ENCODE measurements around the gene MEMO1.
A peak's percentile ranks its signal among the peaks of the same experiment; 100 is the strongest.
"Not testable (repeated sequence)": the region's sequence is repeated elsewhere in the genome, so short reads cannot be mapped to it uniquely, and the experiment has no call there.

The MEMO1 gene

DNA sequence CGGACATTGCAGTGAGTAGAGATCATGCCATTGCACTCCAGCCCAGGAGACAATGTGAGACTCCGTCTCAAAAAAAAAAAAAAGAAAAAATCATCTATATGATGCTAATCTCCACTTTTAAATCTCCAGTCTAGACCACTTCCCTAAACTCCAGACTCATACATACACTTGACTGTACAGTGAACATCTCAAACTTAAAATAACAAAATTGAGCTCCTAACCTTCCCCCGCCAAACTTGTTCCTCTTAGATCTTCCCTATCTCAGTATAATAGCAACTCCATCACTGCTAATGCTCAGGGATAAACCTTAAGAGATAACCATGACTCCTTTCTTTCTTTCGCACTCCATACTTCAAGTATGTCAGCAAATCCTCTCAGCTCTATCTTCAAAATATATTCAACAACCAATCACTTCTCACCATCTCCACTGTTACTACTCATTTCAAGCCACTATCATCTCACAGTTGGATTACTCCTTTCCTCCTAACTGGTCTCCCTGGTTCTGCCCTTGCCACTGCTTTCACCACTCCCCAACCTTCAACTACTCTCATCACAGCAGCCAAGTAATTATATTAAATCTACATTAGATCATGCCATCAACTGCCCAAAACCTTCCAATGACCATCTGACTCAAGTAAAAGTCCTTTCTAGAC is 12.0 kb downstream of the MEMO1 start:
- no peak for DNase-seq (ENCODE audit: low spot score)

DNA sequence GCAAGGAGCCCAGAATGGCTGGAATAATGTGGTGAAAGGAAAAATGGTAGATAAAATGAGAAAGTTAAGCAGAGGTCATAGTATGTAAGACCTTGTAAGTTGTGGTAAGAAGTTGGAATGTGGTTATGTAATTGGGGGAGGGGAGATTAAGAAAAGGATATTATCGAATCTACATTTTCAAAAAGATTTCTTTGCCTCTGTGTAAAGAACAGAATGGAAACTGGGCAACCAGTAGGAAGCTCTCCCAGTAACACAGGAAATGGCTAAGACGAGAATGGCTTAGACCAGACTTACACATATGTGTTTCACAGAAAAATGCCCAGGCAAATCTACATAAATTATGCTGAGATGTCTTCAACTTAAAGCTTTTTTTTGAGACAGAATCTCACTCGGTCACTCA is 13.2 kb downstream of the MEMO1 start:
- no peak for DNase-seq (ENCODE audit: low spot score)

DNA sequence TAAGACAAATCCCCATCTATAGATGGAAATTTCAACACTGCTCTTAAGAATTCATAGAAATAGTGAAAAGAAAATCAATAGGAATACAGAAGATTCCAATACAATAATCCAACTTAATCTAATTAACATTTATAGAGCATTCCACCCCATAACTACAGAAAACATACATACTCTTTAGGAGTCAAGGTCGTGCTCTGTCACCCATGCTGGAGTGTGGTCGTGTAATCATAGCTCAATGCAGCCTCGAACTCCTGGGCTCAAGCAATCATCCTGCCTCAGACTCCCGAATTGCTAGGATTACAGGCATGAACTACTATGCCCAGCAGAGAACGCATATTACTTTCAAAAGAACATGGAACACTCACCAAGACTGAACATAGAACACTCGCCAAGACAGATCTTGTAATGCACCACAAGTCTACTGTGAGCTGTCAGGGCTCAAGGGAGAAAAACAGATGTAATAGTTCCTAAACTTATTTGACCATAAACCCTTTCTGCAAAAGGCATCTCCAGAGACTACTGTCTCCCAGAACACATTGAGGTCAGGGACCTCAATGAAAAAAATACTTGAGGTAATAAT is 14.1 kb downstream of the MEMO1 start:
- no peak for DNase-seq (ENCODE audit: low spot score)

DNA sequence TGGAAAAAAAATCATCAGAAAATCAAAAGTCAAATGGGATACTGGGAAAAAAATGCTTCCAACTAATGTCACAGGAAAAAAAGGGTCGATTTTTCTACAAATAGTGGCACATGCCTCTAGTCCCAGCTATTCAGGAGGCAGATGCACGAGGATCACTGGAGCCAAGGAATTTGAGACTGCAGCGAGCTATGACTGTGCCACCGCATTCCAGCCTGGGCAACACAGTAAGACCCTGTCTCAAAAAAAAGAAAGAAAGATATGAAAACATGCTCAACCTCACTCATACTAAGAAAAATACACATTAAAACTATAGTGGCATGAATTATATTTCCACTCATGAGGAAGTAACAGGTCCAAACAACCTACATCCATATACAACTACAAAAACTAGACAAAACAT is 17.9 kb downstream of the MEMO1 start:
- no peak for DNase-seq (ENCODE audit: low spot score)

DNA sequence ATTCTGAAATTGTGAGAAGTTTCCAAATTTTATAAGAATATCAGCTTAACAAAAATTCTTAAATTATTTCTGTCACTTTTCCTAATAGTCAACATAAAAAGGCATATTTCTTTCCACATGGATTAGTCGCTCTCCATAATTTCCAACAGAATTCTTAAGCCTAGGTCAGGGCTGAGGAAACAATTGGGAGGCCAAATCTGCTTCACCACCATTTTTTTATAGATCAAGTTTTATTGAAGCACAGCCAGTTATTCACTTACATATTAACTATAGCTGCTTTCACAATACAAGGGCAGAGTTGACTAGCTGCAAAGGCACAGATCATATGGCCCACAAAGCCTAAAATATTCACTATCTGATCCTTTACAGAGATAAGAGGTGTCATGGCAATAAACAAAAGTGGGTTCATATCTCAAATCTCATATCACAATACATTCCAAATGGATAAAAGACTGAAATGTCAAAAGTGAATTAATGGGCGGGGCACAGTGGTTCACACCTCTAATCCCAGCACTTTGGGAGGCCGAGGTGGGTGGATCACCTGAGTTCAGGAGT is 18.7 kb downstream of the MEMO1 start:
- DNase-seq (ENCODE audit: low spot score), result no peak

DNA sequence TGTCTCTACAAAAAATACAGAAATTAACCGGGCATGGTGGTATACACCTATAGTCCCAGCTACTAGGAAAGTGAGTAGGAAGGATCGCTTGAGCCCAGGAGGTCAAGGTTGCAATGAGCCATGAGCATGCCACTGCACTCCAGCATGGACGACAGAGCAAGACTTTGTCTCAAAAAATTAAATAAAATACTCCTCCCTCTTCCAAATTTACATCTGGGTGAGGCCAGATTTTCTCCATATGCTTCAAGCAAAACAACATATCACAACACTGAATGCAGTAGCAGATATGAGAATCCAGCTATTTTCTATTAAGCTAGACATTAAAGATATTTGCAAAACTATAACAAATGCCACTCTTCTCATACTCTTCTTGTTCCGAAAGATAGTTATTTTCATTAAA is 20.9 kb downstream of the MEMO1 start:
- no peak for DNase-seq (ENCODE audit: low spot score)

DNA sequence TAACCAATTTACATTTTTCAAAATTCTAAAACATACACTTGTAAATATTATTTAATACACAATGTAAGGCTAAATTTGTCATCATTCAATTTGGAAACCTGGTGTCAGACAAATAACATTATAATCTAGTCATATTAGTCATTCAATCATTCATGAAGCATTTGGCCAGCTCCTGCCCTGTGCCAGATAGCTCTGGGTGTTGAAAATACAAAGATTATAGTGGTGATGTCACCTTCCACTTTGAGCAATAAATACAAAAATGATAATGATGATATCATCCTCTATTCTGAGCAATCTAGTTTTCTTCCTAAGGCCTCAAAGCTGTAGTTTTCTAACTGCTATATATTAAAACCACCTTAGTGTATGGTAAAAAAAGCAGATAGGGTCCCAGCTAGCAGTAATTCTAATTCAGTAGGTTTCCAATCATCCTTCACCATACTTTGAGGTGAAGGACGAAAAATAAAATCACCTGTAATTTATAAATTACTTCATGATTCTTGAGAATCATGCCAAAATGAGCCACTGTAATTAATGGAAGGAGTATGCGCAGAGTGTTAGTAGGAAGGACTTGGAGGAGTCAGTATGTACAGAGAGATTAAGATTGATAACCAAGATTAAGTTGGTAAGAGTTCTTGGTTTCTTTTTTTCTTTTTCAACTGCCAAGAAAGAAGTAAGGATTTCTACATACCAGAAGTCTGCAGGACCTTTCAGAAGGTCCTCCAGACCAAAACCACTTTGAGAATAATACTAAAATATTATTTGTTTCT is 23.2 kb downstream of the MEMO1 start:
- peak; percentile 62 for DNase-seq (ENCODE audit: low spot score)

DNA sequence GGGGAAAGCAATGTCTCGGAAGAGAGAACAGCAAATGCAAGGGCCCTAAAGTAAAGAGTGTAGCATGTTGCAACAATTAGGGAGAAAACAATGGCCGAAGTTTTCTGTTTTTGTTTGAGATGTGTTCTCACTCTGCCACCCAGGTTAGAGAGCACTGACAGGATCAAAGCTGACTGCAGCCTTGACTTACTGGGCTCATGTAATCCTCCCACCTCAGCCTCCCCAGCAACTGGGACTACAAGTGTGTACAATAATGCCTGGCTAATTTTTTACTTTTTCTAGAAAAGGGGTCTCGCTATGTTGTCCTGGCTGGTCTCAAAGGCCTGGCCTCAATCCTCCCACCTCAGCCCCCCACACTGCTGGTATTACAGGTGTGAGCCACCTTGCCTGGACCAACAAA is 23.9 kb downstream of the MEMO1 start:
- no peak for DNase-seq (ENCODE audit: low spot score)

DNA sequence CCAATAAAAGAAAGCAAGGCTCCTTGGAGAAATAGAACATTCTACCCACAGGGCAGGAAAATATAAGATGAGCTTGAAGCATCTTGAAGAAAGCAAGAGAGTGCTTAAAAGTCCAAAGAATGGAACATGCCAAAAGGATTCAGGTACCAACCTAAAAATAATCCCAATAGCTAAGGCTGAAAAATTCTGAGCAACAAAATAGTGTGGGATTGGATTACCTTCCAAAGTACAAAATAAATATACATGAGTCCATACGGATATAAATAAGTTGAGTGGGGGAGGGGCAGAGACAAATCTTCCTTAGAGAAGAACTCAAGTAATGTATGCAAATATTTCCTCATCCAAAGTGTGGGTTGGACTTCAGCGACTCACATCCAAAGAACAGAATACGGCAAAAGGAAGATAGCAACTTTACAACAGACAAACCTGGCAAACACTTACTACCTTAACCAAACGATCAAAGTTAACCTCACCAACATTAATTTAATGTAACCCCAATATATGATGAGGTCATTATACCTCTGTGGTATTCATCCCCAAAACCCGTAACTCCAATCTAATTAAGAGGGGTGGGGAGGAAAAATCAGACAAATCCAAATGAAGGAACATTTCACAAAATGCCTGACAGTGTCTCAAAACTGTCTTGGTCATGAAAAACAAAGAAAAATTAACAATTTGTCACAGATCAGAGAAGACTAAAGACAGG is 26.9 kb downstream of the MEMO1 start:
- no peak for DNase-seq (ENCODE audit: low spot score)

DNA sequence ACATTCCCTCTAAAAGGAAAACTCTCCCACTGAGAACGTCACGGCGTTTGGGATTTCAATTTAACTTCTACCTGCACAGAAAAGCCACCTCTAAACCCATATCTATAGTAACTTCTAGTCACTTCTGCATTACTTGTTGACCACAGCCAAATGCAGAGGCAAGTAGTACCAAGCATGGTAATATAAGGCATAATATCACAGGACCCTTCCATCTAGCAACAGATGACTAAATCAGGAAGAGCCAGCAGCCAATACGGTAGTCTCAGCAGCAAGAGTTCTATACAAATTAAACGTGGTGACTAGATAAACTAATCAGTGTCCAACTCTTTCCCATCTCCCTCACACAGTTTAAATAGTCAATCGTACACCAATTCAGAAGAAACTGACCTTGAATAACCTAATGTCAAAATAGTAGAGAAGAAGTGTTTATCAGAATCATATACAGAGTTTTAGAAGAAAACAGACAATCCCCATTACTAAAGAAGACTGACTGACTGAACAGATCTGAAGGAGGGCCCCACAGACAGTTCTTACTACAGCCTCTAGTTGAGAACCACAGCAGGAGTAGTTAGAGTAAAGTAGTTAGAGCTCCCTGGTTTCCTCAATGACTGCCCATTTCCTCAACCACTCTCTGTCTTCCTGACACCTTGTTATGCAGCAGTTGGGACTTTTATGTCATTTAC is 30.0 kb downstream of the MEMO1 start:
- DNase-seq (ENCODE audit: low spot score), result peak; percentile 53

DNA sequence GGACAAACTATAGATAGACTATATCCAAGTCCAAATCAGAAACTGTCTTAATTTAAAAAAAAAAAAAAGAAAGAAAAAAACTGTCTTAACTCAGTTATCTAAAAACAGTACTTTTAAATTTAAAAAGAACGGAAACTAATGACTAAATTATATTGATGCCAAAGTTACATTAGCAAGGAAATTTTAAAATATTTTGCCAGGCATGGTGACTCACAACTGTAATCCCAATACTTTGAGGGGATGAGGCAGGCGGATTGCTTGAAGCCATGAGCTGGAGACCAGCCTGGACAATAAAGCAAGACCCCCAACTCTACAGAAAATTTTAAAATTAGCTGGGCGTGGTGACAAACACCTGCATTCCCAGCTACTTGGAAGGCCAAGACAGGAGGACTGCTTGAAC is 30.9 kb downstream of the MEMO1 start:
- no peak for DNase-seq (ENCODE audit: low spot score)

DNA sequence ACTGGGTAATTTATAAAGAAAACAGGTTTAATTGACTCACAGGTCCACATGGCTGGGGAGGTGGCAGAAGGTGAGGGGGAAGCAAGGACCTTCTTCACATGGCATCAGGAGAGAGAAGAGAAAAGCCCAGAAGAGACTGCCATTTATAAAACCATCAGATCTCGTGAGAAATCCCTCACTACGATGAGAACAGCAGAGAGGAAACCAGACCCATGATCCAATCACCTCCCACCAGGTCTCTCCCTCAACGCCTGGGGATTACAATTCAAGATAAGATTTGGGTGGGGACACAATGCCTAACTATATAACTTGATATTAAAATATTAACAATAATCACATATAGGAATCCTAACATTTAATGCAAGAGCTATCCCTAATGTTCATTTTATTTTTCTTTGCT is 31.8 kb downstream of the MEMO1 start:
- no peak for DNase-seq (ENCODE audit: low spot score)

DNA sequence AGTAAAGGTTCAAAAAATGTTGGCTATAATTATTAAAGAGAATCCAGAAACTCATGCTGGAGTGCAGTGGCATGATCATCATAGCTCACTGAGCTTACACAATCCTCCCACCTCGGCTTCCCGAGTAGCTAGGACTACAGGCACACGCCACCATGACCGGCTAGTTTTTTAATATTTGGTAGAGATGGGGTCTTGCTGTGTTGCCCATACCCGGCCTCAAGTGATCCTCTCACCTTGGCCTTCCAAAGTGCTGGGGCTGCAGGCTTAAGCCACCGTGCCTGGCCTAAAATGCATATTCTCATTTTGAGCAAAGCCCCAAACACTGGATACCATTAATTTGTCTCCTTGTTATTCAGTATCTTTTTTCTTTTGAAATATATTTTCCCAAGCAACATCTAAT is 32.4 kb downstream of the MEMO1 start:
- DNase-seq (ENCODE audit: low spot score), result no peak

DNA sequence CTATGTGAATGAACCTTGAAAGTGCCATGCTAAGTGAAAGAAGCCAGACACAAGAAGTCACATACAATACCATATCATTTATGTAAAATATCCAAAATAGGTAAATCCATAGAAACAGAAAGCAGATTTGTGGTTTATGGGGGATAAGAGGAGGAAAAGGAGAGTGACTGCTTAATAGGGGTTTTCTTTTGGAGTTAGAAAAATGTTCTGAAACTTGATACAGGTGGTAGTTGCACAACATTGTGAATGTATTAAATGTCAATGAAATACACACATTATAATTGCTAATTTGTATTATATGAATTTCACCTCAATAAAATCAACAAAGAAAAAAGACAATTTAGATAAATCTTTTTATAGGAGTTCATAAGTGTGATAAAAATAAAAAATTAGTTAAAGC is 37.1 kb downstream of the MEMO1 start:
- DNase-seq (ENCODE audit: low spot score), result no peak

DNA sequence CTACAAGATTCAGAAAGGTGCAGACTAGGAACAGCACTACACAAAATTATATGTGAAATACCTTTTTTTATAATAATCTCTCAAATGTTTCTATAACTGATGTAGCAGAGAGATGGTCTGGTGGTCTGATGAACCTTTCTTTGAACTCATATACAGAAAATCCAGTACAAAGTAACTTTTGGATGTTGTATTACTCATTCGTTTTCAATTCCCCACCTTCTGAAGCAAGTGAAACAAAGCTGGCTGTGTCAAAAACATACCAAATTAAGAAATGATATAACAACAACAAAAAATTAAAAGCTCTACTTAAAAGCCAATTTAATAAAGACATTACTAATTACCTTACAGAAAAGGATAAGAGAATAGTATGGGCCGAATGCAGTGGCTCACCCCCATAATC is 38.7 kb downstream of the MEMO1 start:
- no peak for DNase-seq (ENCODE audit: low spot score)

DNA sequence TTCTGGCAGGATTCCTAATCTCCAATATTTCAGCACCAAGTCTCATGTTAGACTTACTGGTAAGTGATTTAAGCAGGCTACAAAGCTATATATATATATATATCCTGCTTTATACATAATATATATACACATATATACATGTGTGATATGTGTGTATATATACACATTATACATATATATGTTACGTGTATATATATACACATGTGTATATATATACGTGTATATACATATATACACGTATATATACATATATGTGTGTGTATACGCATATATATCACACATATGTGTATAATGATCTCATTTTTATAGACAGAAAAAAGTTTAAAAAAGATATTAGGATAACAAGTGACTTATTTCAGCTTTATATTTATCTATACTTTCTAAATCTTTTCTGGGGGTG is 41.6 kb downstream of the MEMO1 start:
- DNase-seq (ENCODE audit: low spot score), result no peak

DNA sequence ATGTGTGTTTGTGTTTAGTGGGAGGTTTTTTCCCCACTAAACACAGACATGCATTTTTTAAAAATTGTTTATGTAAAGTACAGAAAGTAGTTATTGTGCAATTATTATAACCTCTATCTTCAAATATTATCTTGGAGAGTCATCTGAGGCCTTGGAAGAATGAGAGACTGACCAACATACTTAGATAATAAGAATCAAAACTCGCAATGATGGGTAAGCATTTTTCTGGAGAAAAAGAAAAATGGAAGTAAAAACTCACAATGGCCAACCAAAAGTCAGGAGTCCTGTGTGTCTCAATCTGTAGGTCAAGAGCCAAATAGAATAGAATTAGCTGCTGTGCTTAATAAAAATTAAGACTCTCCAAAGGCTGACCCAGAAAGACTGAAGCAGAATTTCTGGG is 43.0 kb downstream of the MEMO1 start:
- DNase-seq (ENCODE audit: low spot score), result no peak

DNA sequence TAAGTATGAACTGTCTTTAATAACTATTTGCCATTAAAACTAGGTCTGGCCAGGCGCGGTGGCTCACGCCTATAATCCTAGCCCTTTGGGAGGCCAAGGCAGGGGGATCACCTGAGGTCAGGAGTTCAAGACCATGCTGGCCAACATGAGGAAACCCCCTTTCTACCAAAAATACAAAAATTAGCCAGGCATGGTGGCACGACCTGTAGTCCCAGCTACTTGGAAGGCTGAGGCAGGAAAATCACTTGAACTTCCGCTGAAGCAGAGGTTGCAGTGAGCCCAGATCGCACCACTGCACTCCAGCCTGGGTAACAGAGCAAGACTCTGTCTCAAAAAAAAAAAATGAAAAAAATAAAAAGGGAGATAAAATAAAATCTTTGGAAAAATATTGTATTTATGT is 44.4 kb downstream of the MEMO1 start:
- not testable (repeated sequence) for DNase-seq (ENCODE audit: low spot score)

DNA sequence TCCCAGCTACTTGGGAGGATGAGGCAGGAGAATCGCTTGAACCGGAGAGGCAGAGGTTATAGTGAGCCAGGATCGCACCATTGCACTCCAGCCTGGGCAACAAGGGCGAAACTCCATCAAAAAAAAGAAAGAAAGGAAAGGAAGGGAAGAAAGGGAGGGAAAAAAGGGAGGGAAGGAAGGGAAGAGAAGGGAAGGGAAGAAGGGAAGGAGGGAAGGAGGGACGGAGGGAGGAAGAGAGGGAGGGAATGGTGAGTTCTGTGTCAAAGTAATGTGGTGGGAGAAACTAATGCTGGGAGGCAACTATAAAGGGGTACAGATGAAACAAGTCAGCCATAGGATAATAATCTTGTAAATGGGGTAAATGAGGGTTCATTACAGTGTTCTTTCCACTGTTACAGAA is 45.7 kb downstream of the MEMO1 start:
- DNase-seq (ENCODE audit: low spot score), result no peak

DNA sequence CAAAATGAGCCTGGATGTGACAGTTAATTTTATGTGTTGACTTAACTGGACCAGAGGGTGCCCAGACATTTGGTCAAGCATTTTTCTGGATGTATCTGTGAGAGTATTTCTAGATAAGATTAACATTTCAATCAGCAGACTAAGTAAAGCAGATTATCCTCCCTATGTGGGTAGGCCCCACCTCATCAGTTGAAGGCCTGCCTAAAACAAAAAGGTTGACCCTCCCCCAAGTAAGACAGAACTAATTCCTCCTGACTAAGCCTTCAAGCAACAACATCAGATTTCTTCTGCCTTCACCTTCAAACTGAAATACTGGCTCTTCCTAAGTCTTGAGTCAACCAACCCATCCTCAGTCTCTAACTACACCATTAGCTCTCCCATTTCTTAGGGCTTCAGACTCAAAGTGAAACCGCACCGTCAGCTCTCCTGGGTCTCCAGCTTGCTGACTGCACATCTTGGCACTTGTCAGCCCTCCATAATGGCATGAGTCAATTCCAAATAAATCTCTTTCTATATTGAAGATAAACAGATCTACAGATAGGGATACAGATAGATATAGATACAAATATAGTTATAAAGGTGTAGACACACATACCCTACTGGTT is 47.9 kb downstream of the MEMO1 start:
- DNase-seq (ENCODE audit: low spot score), result no peak

DNA sequence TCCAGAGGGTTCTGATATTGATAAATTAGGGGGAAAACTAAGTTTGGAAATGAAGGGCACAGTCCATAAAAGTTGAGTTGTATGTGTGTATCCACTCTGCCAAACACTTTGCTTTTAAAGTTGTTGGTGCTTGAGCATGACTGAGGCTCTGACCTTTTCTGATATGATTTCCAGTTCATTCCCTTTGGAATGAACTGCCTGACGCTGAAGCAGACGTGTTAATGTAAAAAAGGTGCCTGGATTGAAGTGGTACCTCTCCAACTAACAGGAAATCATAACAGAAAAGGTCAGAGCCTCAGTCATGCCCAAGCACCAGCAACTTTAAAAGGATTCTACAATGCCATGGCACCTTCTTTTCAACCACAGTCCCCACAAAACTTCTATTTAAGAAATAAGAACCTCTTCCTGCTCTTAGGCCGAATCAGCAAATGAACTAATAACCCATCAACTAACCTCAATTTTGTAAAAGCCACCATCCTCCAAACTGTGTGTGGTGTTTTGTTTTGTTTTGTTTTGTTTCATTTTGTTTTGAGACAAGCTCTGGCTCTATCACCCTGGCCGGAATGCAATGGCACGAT is 52.6 kb downstream of the MEMO1 start:
- no peak for DNase-seq (ENCODE audit: low spot score)
